B cell (primary cell): ENCODE results near the gene ADAM17.

Experiments
- CTCF ChIP-seq: fragments of 200-600 bp; IDR thresholded peaks from one replicate; pipeline ENCODE4 v1.8.0; 2022; ENCODE audit warnings: antibody characterized with exemption, mild to moderate bottlenecking
- EZH2 ChIP-seq: IDR thresholded peaks from 2 replicates; pipeline ENCODE4 v1.6.1; 2012; ENCODE audit warnings: borderline replicate concordance, low read depth, mild to moderate bottlenecking, moderate library complexity, low read length; ENCODE audit not compliant: insufficient read depth, poor library complexity, severe bottlenecking

DNA sequence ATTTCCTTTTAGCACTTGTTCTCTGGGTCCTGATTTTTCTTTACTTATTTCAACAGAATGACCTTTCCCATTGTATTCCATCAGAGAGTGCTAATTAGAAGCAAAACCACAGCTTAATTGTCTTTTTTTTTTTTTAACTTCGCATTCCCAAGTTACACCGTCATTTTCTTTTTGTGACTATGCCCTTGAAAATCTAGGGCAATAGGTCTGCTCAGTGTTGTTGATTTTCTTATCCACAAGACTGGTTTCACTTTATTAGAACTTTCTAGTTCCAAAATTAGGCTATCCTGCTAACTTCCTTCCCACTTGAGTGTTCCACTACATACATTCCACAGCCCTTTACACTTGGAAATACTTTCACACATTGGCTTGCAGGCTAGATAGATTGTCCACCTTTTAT lies 18.7 kb upstream of the ADAM17 start:
- TF ChIP-seq CTCF (no peak), EZH2 (no peak)
